Activated CD8-positive, alpha-beta T cell treated with anti-CD3 and anti-CD28 coated beads for 36 hours (primary cell): Measurements from ENCODE around the gene CMIP. TPM values are rescaled to one million over a fixed set of nuclear protein-coding genes. Genes with fewer than 3 reads are reported as not detected.

ENCODE experiments used
- ATAC-seq: fragments of 200-7000 bp; cut with Tn5 transposase; one replicate; pipeline ENCODE4 v1.10.0; 2021; ENCODE audit warnings: mild to moderate bottlenecking, moderate library complexity
- CTCF ChIA-PET: fragments of 350-600 bp; sonication (Branson Sonifier 250); formaldehyde crosslinking; loops from one replicate; lab custom pipeline; 2021; ENCODE audit warnings: antibody characterized with exemption; lab: Charles Lee
- POLR2A ChIA-PET: fragments of 350-600 bp; sonication (Branson Sonifier 250); formaldehyde crosslinking; loops from one replicate; lab custom pipeline; 2021; ENCODE audit warnings: antibody characterized with exemption; lab: Charles Lee
- DNase-seq: peaks from one replicate; pipeline ENCODE4 v3.0.0-alpha.2; 2020
- H3K27ac Mint-ChIP-seq: one replicate; pipeline ENCODE4 v1.8.0; 2021; ENCODE audit warnings: mild to moderate bottlenecking, mixed read lengths
- H3K27me3 Mint-ChIP-seq: one replicate; pipeline ENCODE4 v1.8.0; 2021; ENCODE audit warnings: mixed read lengths
- H3K36me3 Mint-ChIP-seq: one replicate; pipeline ENCODE4 v1.8.0; 2021; ENCODE audit warnings: low read depth, mixed read lengths
- H3K4me1 Mint-ChIP-seq: one replicate; pipeline ENCODE4 v1.8.0; 2021; ENCODE audit warnings: low read depth, mixed read lengths
- H3K4me3 Mint-ChIP-seq: one replicate; pipeline ENCODE4 v1.8.0; 2021; ENCODE audit warnings: mild to moderate bottlenecking, moderate library complexity, mixed read lengths
- H3K9me3 Mint-ChIP-seq: one replicate; pipeline ENCODE4 v1.8.0; 2021; ENCODE audit warnings: mixed read lengths
- CTCF ChIP-seq: fragments of 200-600 bp; IDR thresholded peaks from one replicate; pipeline ENCODE4 v1.8.0; 2022; ENCODE audit warnings: antibody characterized with exemption, mild to moderate bottlenecking
- intact Hi-C: fragments of 100-400 bp; cut with micrococcal nuclease; formaldehyde crosslinking; loops from one replicate; pipeline ENCODE4 v1.10.0; 2022
- total RNA-seq, 2 experiments: library from RNA; stranded (reverse); gene quantifications; one replicate each; pipeline ENCODE4 v1.2.3, GENCODE V29; 2021

Gene CMIP
- total RNA-seq, 2 experiments from 2014 or later = 37.6 to 38.5 TPM

- H3K27me3 Mint-ChIP-seq = no peaks in the 10 kb centered on the region
- peaks cover 10% of the 10 kb centered on the region for H3K4me1 Mint-ChIP-seq
- no peak for TF ChIP-seq CTCF
- no peaks in the 10 kb centered on the region for H3K9me3 Mint-ChIP-seq
- no peaks in the 10 kb centered on the region for H3K36me3 Mint-ChIP-seq
- no peak overlapping the region for H3K4me3 Mint-ChIP-seq
- ChIA-PET CTCF (interaction anchor here (1.2 kb wide), 1 partner anchor 13 kb away, joined by 3 read pairs; no protein-coding TSS in a partner anchor), POLR2A (interaction anchor here (0.9 kb wide), 1 partner anchor 14 kb away, joined by 3 read pairs; no protein-coding TSS in a partner anchor)
- DNase-seq (no peak), ATAC-seq (no peak)
- no peak overlapping the region for H3K27ac Mint-ChIP-seq
- intact Hi-C loops = no loop called here
These were observed 68.8 kb downstream of the CMIP start for GRCh38 chr16:81513204-81514040.

DNA sequence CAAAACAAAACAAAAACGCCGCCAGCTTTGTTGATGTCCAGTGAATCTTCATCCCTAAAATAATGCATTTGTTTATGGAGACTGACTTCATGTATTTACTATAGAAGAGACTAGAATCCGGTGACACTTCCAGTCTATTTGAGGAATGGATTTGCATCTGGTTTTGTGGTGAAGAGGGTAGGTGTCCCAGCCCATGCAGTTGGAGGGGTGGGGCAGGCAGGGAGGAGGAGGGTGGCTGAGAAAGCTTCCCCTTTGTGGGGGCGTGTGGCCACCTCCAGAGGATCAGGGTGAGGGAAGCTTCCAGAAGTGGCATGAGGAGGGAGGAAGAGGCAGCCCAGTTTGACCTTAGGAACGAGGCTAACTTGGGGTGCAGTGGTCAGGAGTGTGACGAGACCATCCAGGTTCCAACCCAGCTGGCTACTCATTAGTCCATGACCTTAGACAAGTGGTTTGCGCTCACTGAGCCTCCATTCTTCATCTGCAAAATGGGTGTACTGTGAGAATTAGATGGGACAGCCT lies 69.5 kb downstream of the CMIP start:
- no peak for ATAC-seq
- CTCF ChIA-PET = interaction anchor here (1.2 kb wide), 1 partner anchor 12 kb away, joined by 3 read pairs; no protein-coding TSS in a partner anchor

DNA sequence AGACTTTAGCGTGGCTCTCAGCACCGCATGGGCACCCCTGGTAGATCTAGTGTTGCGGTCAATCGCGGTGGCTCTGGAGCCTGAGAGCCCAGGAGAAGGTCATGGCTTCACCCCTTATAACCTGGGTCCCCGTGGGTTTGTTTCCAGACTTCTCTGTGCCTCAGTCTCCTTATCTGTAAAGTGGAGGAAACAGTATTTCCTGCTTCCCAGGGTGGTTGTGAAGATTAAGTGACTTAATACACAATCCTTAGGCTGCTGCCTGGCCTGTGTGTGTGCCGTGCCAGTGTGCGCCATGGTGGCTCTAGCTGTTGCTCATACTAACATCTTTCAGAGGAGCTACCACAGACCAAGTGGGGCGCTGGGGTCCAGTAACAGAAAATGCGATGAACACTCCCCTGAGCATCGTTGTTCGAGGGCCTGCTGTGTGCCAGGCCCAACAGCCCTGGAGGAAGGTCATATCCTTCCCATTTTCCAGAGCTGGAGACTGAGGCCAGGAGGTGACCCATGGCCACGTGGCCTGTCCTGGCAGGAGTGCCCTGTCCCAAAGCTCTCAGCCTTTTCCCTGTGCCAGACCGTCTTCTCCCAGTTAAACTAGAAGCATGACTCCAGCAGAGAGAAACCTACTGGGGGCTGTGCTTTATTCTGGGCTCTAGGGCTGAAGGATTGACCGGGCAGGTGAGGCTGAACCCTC lies 70.1 kb downstream of the CMIP start:
- ATAC-seq = no peak
- no peak overlapping the region for H3K27ac Mint-ChIP-seq
- ChIA-PET POLR2A (interaction anchor here (0.9 kb wide), 1 partner anchor 13 kb away, joined by 3 read pairs; no protein-coding TSS in a partner anchor), CTCF (no interaction called here)
- H3K9me3 Mint-ChIP-seq = no peaks in the 10 kb centered on the region
- H3K36me3 Mint-ChIP-seq = no peaks in the 10 kb centered on the region
- no peak for DNase-seq
- H3K27me3 Mint-ChIP-seq = no peaks in the 10 kb centered on the region
- peaks cover 15% of the 10 kb centered on the region for H3K4me1 Mint-ChIP-seq
- intact Hi-C loops = no loop called here
- TF ChIP-seq CTCF = no peak
- no peak overlapping the region for H3K4me3 Mint-ChIP-seq

More for the DNA sequence above, 69.5 kb downstream of the CMIP start:
- Mint-ChIP-seq H3K27ac (no peak overlapping the region), H3K36me3 (no peaks in the 10 kb centered on the region), H3K4me3 (no peak overlapping the region), H3K27me3 (no peaks in the 10 kb centered on the region), H3K4me1 (peaks cover 10% of the 10 kb centered on the region), H3K9me3 (no peaks in the 10 kb centered on the region)
- intact Hi-C loops = no loop called here
- DNase-seq = no peak
- TF ChIP-seq CTCF = no peak
- POLR2A ChIA-PET = interaction anchor here (0.9 kb wide), 1 partner anchor 14 kb away, joined by 3 read pairs; no protein-coding TSS in a partner anchor

DNA sequence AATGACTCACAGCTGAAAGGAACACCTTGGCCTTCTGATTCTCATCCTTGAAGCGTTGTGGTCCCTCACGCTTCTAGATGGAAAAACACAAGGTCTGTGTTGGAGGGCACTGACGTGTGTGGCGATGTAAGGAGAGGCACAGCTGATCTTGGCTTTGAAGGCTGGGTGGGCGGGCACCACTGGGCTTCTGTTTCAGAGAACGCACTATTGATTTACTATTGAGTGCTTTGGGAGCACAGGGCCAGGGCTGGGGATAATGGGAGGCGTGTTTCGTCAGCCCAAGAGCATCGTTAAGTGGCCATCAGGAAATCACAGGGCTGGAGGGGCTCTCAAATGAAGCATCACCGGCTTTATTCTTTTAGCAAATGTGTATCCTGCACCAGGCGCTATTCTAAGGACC lies 70.7 kb downstream of the CMIP start:
- CTCF ChIA-PET = no interaction called here
- H3K4me3 Mint-ChIP-seq = no peak overlapping the region

More for the DNA sequence above, 70.7 kb downstream of the CMIP start:
- no peak for DNase-seq
- POLR2A ChIA-PET = no interaction called here
- peaks cover 21% of the 10 kb centered on the region for H3K4me1 Mint-ChIP-seq
- no peaks in the 10 kb centered on the region for H3K9me3 Mint-ChIP-seq
- no peak for ATAC-seq
- no peak for TF ChIP-seq CTCF
- H3K27ac Mint-ChIP-seq = no peak overlapping the region
- H3K27me3 Mint-ChIP-seq = no peaks in the 10 kb centered on the region
- H3K36me3 Mint-ChIP-seq = no peaks in the 10 kb centered on the region
- intact Hi-C loops = no loop called here
